ENCODE data around the gene PRX. TPM values are rescaled to one million over a fixed set of nuclear protein-coding genes. Genes with fewer than 3 reads are reported as not detected.

Gene PRX
- total and polyA plus RNA-seq, 2 of the 13 experiments (the other 11 are each of a cell fraction or from before 2014, with no cell fraction given): 0.66 TPM

GRCh38 chr19:40420766-40421765, 7.9 kb upstream of the PRX start (continued):
- peak; percentile 49 for TF ChIP-seq ZNF770 (CRISPR knock-in tag; IDR thresholded peaks at IDR 0.05)
- peak; percentile 87 for TF ChIP-seq PHF21A (CRISPR knock-in tag; IDR thresholded peaks at IDR 0.05)
- TF ChIP-seq PITX1 (CRISPR knock-in tag; IDR thresholded peaks at IDR 0.05): peak; percentile 42
- TF ChIP-seq AGO1 (IDR thresholded peaks at IDR 0.05; ENCODE audit: low read depth, low read length, poor library complexity, severe bottlenecking): peak; percentile 81
- 0 out of 2 replicates have a peak, but pooled peaks have one; percentile 47 for TF ChIP-seq MZF1 (CRISPR knock-in tag; IDR thresholded peaks at IDR 0.05; ENCODE audit: borderline replicate concordance)
- peak; percentile 63 to 91; a peak in 3 of 4 replicates for TF ChIP-seq HMGXB4 (CRISPR knock-in tag; IDR thresholded peaks at IDR 0.05; ENCODE audit: borderline replicate concordance in 1 of 2, low read depth in 1 of 2)
- TF ChIP-seq PHF20 (CRISPR knock-in tag; IDR thresholded peaks at IDR 0.05): peak; percentile 72
- TF ChIP-seq HNRNPK (IDR thresholded peaks at IDR 0.05; ENCODE audit: low read depth, low read length, poor library complexity, severe bottlenecking): peak; percentile 89
- peak; percentile 84 for TF ChIP-seq SPEN (CRISPR knock-in tag; IDR thresholded peaks at IDR 0.05; ENCODE audit: low read depth)
- TF ChIP-seq ZIK1 (CRISPR knock-in tag; IDR thresholded peaks at IDR 0.05; ENCODE audit: borderline replicate concordance, low read depth): peak; percentile 51; the same call in 1 of the 2 replicates
- peak; percentile 87 for TF ChIP-seq ELF4 (CRISPR knock-in tag; IDR thresholded peaks at IDR 0.05; ENCODE audit: borderline replicate concordance)
- TF ChIP-seq ZNF558 (CRISPR knock-in tag; IDR thresholded peaks at IDR 0.05; ENCODE audit: borderline replicate concordance): peak; percentile 69; the same call in 1 of the 2 replicates
- TF ChIP-seq GMEB1 (CRISPR knock-in tag; IDR thresholded peaks at IDR 0.05; ENCODE audit: borderline replicate concordance): peak; percentile 83
- TF ChIP-seq ARNT2 (CRISPR knock-in tag; IDR thresholded peaks at IDR 0.05; ENCODE audit: low read depth): peak; percentile 93
- 0 out of 2 replicates have a peak, but pooled peaks have one; percentile 32 for TF ChIP-seq MAZ (IDR thresholded peaks at IDR 0.05; ENCODE audit: borderline replicate concordance, low read depth, low read length)
- TF ChIP-seq MAZ (CRISPR knock-in tag; IDR thresholded peaks at IDR 0.05; ENCODE audit: low read depth): peak; percentile 98
- TF ChIP-seq, protein P1, sequence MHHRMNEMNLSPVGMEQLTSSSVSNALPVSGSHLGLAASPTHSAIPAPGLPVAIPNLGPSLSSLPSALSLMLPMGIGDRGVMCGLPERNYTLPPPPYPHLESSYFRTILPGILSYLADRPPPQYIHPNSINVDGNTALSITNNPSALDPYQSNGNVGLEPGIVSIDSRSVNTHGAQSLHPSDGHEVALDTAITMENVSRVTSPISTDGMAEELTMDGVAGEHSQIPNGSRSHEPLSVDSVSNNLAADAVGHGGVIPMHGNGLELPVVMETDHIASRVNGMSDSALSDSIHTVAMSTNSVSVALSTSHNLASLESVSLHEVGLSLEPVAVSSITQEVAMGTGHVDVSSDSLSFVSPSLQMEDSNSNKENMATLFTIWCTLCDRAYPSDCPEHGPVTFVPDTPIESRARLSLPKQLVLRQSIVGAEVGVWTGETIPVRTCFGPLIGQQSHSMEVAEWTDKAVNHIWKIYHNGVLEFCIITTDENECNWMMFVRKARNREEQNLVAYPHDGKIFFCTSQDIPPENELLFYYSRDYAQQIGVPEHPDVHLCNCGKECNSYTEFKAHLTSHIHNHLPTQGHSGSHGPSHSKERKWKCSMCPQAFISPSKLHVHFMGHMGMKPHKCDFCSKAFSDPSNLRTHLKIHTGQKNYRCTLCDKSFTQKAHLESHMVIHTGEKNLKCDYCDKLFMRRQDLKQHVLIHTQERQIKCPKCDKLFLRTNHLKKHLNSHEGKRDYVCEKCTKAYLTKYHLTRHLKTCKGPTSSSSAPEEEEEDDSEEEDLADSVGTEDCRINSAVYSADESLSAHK (CRISPR knock-in tag; IDR thresholded peaks at IDR 0.05; ENCODE audit: borderline replicate concordance): 0 out of 2 replicates have a peak, but pooled peaks have one; percentile 12
- TF ChIP-seq MYNN (CRISPR knock-in tag; IDR thresholded peaks at IDR 0.05; ENCODE audit: low read depth): no peak

Data from HepG2 (cell line).